Gastroesophageal sphincter (tissue), 4 donors: ENCODE measurements around the gene HECW1. TPM values are rescaled to one million over a fixed set of nuclear protein-coding genes. Genes with fewer than 3 reads are reported as not detected.

ENCODE experiments used
- ATAC-seq: fragments of 150-250 bp; one replicate; pipeline ENCODE4 v1.9.1; 2016; ENCODE audit warnings: mild to moderate bottlenecking, moderate library complexity
- H3K27ac ChIP-seq, 4 donors: fragments of 200-600 bp; sonication (generic) in 3 of 4; 1 replicate in 3 of 4; 2 replicates in 1 of 4; pipeline ENCODE4 v1.5.1; 2016 to 2019
- H3K27me3 ChIP-seq: fragments of 200-600 bp; sonication (generic); one replicate; pipeline ENCODE4 v1.5.1; 2019
- H3K36me3 ChIP-seq, 2 donors: fragments of 200-600 bp; sonication (generic); one replicate each; pipeline ENCODE4 v1.5.1; 2019; ENCODE audit warnings: control low read depth in 1 of 2
- H3K4me1 ChIP-seq, 3 donors: fragments of 200-600 bp; sonication (generic); 1 replicate in 2 of 3; 2 replicates in 1 of 3; pipeline ENCODE4 v1.5.1; 2016 to 2019; ENCODE audit warnings: control low read depth in 2 of 3
- H3K4me3 ChIP-seq, 2 donors: fragments of 200-600 bp; sonication (generic); one replicate each; pipeline ENCODE4 v1.5.1; 2019; ENCODE audit warnings: mild to moderate bottlenecking in 1 of 2, moderate library complexity in 1 of 2
- H3K9me3 ChIP-seq, 3 donors: fragments of 200-600 bp; sonication (generic); one replicate each; pipeline ENCODE4 v1.5.1; 2017 to 2019; ENCODE audit warnings: control low read depth in 2 of 3
- CTCF ChIP-seq, 4 experiments: fragments of 200-600 bp in 2 of 4; fragments of 450-650 bp in 2 of 4; sonication (generic) in 1 of 4; IDR thresholded peaks; one replicate each; pipeline ENCODE4 v1.5.1; 2017 to 2019; ENCODE audit warnings: antibody characterized with exemption in 4 of 4, mild to moderate bottlenecking in 2 of 4, moderate library complexity in 2 of 4
- EP300 ChIP-seq: sonication (generic); formaldehyde crosslinking; IDR thresholded peaks from one replicate; pipeline ENCODE4 v1.6.1; 2017; ENCODE audit warnings: antibody characterized with exemption, mild to moderate bottlenecking
- POLR2A ChIP-seq, 2 donors: fragments of 450-650 bp; IDR thresholded peaks; one replicate each; pipeline ENCODE4 v1.6.1; 2017; ENCODE audit warnings: antibody characterized with exemption in 2 of 2, mild to moderate bottlenecking in 2 of 2, moderate library complexity in 1 of 2
- POLR2AphosphoS5 ChIP-seq: sonication (generic); formaldehyde crosslinking; IDR thresholded peaks from one replicate; pipeline ENCODE4 v1.6.1; 2017; ENCODE audit warnings: antibody characterized with exemption
- WGBS, 2 donors: methylation state at CpG; one replicate each; pipeline ENCODE4 v1.1.5; 2018; ENCODE audit warnings: low coverage in 1 of 2; 5-methylcytosine and 5-hydroxymethylcytosine counted together
- total RNA-seq, 4 donors: library from RNA; depleted of rRNA; stranded (reverse); fragments of >200 nt; gene quantifications; one replicate each; pipeline ENCODE4 v1.1.0, GENCODE V29; 2016

HECW1 gene
- total RNA-seq, 4 donors from 2014 or later, result 0.04 to 0.31 (median 0.13) TPM; not detected in 1

GRCh38 chr7:43076606-43077005 is 35.8 kb upstream of the HECW1 start:
- Histone ChIP-seq H3K4me1 (no peaks in the 10 kb centered on the region), H3K36me3 (no peaks in the 10 kb centered on the region), H3K27me3 (peaks cover 25% of the 10 kb centered on the region), H3K27ac (no peak overlapping the region), H3K4me3 (no peak overlapping the region), H3K9me3 (no peaks in the 10 kb centered on the region)
- no peak for ATAC-seq
- TF ChIP-seq POLR2AphosphoS5, result no peak
- no peak for TF ChIP-seq CTCF (IDR thresholded peaks at IDR 0.05)
- no peak for TF ChIP-seq EP300
- TF ChIP-seq POLR2A (IDR thresholded peaks at IDR 0.05), result no peak
- WGBS, 2 donors, result 82 to 91% methylated on average over 14 of the region's 14 CpGs

DNA sequence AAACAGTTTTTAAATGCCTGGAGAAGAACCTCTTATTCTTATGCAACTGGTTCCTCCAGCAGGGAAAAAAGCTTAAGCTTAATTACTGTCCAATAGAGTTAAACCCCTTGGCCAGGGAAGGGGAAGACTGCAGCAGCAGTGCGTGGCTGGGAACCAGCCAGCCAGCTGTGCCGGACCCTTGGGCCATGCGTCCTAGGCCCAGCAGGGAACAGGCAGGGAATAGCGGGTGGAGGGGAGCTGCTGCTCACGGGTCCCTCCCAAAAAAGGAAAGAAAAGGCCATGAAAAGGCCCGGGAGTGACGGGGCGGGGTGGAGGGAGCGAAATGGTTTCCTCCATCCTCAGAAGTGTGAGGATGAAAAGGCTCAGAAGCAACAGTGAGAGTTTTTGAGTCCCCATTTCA is 35.2 kb upstream of the HECW1 start:
- peaks cover 19% of the 10 kb centered on the region for H3K27me3 ChIP-seq
- ATAC-seq, result no peak
- no peaks in the 10 kb centered on the region for H3K9me3 ChIP-seq
- no peak for TF ChIP-seq CTCF (IDR thresholded peaks at IDR 0.05)
- TF ChIP-seq POLR2A (IDR thresholded peaks at IDR 0.05), result no peak
- TF ChIP-seq POLR2AphosphoS5, result no peak
- no peak for TF ChIP-seq EP300
- H3K4me3 ChIP-seq, result no peak overlapping the region
- H3K27ac ChIP-seq, result no peak overlapping the region
- 77% methylated on average over 9 of the region's 9 CpGs; no CpG with 5 or more reads in 1 of the 2 donors for WGBS, 2 donors
- no peaks in the 10 kb centered on the region for H3K36me3 ChIP-seq
- H3K4me1 ChIP-seq, result no peaks in the 10 kb centered on the region

DNA sequence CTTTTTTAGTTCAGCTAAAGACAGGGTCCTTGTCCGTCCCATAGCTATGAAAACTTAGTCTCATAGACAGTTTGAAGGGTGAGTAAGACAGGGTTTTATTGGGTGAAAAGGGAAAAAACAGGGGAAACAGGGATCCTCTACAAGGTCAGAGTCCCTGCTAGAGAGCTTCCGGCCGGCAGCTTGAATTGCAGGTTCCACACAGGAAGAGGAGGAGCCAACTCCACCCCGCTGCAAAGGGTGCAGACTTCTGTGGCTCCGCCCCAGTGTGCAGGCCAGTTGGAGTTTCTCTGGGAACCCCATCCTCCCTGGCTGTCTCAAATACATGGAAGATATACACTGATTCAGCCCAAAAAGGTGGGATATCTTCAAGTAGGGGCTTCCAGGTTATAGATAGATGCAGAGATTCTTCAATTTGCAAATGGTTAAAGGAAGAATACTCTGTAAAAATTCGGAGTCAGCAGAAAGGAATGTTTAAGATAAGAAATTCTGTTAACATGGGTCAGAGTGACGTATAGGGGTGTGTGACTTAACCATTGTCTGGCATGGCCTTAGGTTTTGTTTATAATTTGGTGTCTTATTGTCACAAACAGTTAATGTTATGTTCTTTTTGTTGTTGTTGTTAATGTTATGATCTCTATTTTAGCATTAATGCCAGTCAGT is 34.6 kb upstream of the HECW1 start:
- Histone ChIP-seq H3K9me3 (no peaks in the 10 kb centered on the region), H3K4me1 (no peaks in the 10 kb centered on the region), H3K27me3 (peaks cover 19% of the 10 kb centered on the region), H3K36me3 (no peaks in the 10 kb centered on the region), H3K27ac (no peak overlapping the region), H3K4me3 (no peak overlapping the region)
- no peak for ATAC-seq
- no peak for TF ChIP-seq EP300
- TF ChIP-seq CTCF (IDR thresholded peaks at IDR 0.05), result no peak
- TF ChIP-seq POLR2A (IDR thresholded peaks at IDR 0.05), result no peak
- TF ChIP-seq POLR2AphosphoS5, result no peak
- 39 to 54% methylated on average over 2 to 3 of the region's 7 CpGs for WGBS, 2 donors

- no peaks in the 10 kb centered on the region for H3K4me1 ChIP-seq
- TF ChIP-seq CTCF (IDR thresholded peaks at IDR 0.05), result no peak
- TF ChIP-seq POLR2AphosphoS5, result no peak
- no peak for TF ChIP-seq POLR2A (IDR thresholded peaks at IDR 0.05)
- TF ChIP-seq EP300, result no peak
- H3K4me3 ChIP-seq, result no peak overlapping the region
- H3K36me3 ChIP-seq, result no peaks in the 10 kb centered on the region
- ATAC-seq, result no peak
- H3K27ac ChIP-seq, result no peak overlapping the region
- 50 to 62% methylated on average over 2 to 5 of the region's 6 CpGs for WGBS, 2 donors
- peaks cover 23% of the 10 kb centered on the region for H3K27me3 ChIP-seq
- no peaks in the 10 kb centered on the region for H3K9me3 ChIP-seq
Observed at GRCh38 chr7:43078794-43079193, 33.7 kb upstream of the HECW1 start.

- no peaks in the 10 kb centered on the region for H3K9me3 ChIP-seq
- H3K36me3 ChIP-seq, result no peaks in the 10 kb centered on the region
- no peaks in the 10 kb centered on the region for H3K4me1 ChIP-seq
- no peak overlapping the region for H3K4me3 ChIP-seq
- peaks cover 27% of the 10 kb centered on the region for H3K27me3 ChIP-seq
- no peak overlapping the region for H3K27ac ChIP-seq
- no peak for ATAC-seq
- 93 to 96% methylated on average over 2 to 4 of the region's 4 CpGs for WGBS, 2 donors
- no peak for TF ChIP-seq POLR2AphosphoS5
- TF ChIP-seq EP300, result no peak
- TF ChIP-seq CTCF (IDR thresholded peaks at IDR 0.05), result no peak
- TF ChIP-seq POLR2A (IDR thresholded peaks at IDR 0.05), result no peak
Observed at GRCh38 chr7:43081603-43082002, 30.8 kb upstream of the HECW1 start.
